ENCODE measurements around the gene PLSCR4. TPM values are rescaled to one million over a fixed set of nuclear protein-coding genes. Genes with fewer than 3 reads are reported as not detected.

The PLSCR4 gene
- total RNA-seq, 1 experiment from 2014 or later = 4.4 TPM

GRCh38 chr3:146217324-146217723 lies 33.6 kb downstream of the PLSCR4 start:
- no peak overlapping the region for H3K27ac Mint-ChIP-seq (ENCODE audit: low read depth, unreplicated experiment)
- no peaks in the 10 kb centered on the region for H3K9me3 Mint-ChIP-seq (ENCODE audit: unreplicated experiment)
- H3K4me1 Mint-ChIP-seq (ENCODE audit: insufficient read depth, unreplicated experiment) = peaks cover 16% of the 10 kb centered on the region
- TF ChIP-seq CTCF (IDR thresholded peaks at IDR 0.05; ENCODE audit: unreplicated experiment) = no peak
- ChIA-PET POLR2A (interaction anchor here (0.7 kb wide), 1 partner anchor 14 kb away, joined by 3 read pairs; no protein-coding TSS in a partner anchor), CTCF (interaction anchor here (0.6 to 2.6 kb wide), 9 partner anchors 9 to 377 kb away, joined by 3 to 53 read pairs (median 6); no protein-coding TSS in a partner anchor)
- DNase-seq (ENCODE audit: unreplicated experiment) = peak; percentile 3
- no TSS peak for BruUV-seq (replicated peaks)
- intact Hi-C loops (cut with micrococcal nuclease) = loop anchor here (10.0 kb wide), 1 partner anchor 57 kb away; no protein-coding TSS in a partner anchor
- no peak overlapping the region for H3K4me3 Mint-ChIP-seq (ENCODE audit: unreplicated experiment)
- no peaks in the 10 kb centered on the region for H3K27me3 Mint-ChIP-seq (ENCODE audit: insufficient read depth, unreplicated experiment)
- peaks cover 6% of the 10 kb centered on the region for H3K36me3 Mint-ChIP-seq (ENCODE audit: insufficient read depth, unreplicated experiment)

GRCh38 chr3:146214493-146214892 lies 36.4 kb downstream of the PLSCR4 start:
- Mint-ChIP-seq H3K36me3 (ENCODE audit: insufficient read depth, unreplicated experiment) (peaks cover 6% of the 10 kb centered on the region), H3K9me3 (ENCODE audit: unreplicated experiment) (no peaks in the 10 kb centered on the region), H3K27ac (ENCODE audit: low read depth, unreplicated experiment) (no peak overlapping the region), H3K4me3 (ENCODE audit: unreplicated experiment) (no peak overlapping the region), H3K4me1 (ENCODE audit: insufficient read depth, unreplicated experiment) (peaks cover 13% of the 10 kb centered on the region), H3K27me3 (ENCODE audit: insufficient read depth, unreplicated experiment) (no peaks in the 10 kb centered on the region)
- ChIA-PET CTCF (interaction anchor here (1.0 to 1.9 kb wide), 2 partner anchors 112 to 113 kb away, joined by 3 to 11 read pairs; no protein-coding TSS in a partner anchor), POLR2A (no interaction called here)
- intact Hi-C loops (cut with micrococcal nuclease) = loop anchor here (10.0 kb wide), 1 partner anchor 60 kb away; no protein-coding TSS in a partner anchor
- TF ChIP-seq CTCF (IDR thresholded peaks at IDR 0.05; ENCODE audit: unreplicated experiment) = no peak
- no peak for DNase-seq (ENCODE audit: unreplicated experiment)
- BruUV-seq (replicated peaks) = no TSS peak

GRCh38 chr3:146209371-146209770 lies 41.5 kb downstream of the PLSCR4 start:
- peaks cover 14% of the 10 kb centered on the region for H3K36me3 Mint-ChIP-seq (ENCODE audit: insufficient read depth, unreplicated experiment)
- H3K4me1 Mint-ChIP-seq (ENCODE audit: insufficient read depth, unreplicated experiment) = no peaks in the 10 kb centered on the region
- DNase-seq (ENCODE audit: unreplicated experiment) = no peak
- TF ChIP-seq CTCF (IDR thresholded peaks at IDR 0.05; ENCODE audit: unreplicated experiment) = no peak
- no peak overlapping the region for H3K27ac Mint-ChIP-seq (ENCODE audit: low read depth, unreplicated experiment)
- CTCF ChIA-PET = interaction anchor here (1.2 to 1.4 kb wide), 3 partner anchors 12 to 117 kb away, joined by 3 to 6 read pairs (median 3); no protein-coding TSS in a partner anchor
- intact Hi-C loops (cut with micrococcal nuclease) = no loop called here
- H3K9me3 Mint-ChIP-seq (ENCODE audit: unreplicated experiment) = no peaks in the 10 kb centered on the region
- no peaks in the 10 kb centered on the region for H3K27me3 Mint-ChIP-seq (ENCODE audit: insufficient read depth, unreplicated experiment)
- H3K4me3 Mint-ChIP-seq (ENCODE audit: unreplicated experiment) = no peak overlapping the region
- BruUV-seq (replicated peaks) = no TSS peak
- POLR2A ChIA-PET = no interaction called here

GRCh38 chr3:146203776-146204175 lies 47.1 kb downstream of the PLSCR4 start:
- intact Hi-C loops (cut with micrococcal nuclease) = no loop called here
- CTCF ChIA-PET = interaction anchor here (1.5 to 1.9 kb wide), 2 partner anchors 14 to 124 kb away, joined by 6 to 9 read pairs; no protein-coding TSS in a partner anchor
- Mint-ChIP-seq H3K27ac (ENCODE audit: low read depth, unreplicated experiment) (no peak overlapping the region), H3K27me3 (ENCODE audit: insufficient read depth, unreplicated experiment) (no peaks in the 10 kb centered on the region), H3K9me3 (ENCODE audit: unreplicated experiment) (no peaks in the 10 kb centered on the region), H3K4me3 (ENCODE audit: unreplicated experiment) (no peak overlapping the region), H3K4me1 (ENCODE audit: insufficient read depth, unreplicated experiment) (no peaks in the 10 kb centered on the region), H3K36me3 (ENCODE audit: insufficient read depth, unreplicated experiment) (peaks cover 14% of the 10 kb centered on the region)
- DNase-seq (ENCODE audit: unreplicated experiment) = no peak
- no TSS peak for BruUV-seq (replicated peaks)
- TF ChIP-seq CTCF (IDR thresholded peaks at IDR 0.05; ENCODE audit: unreplicated experiment) = no peak
- POLR2A ChIA-PET = no interaction called here

Data from MCF 10A (cell line).